Activated CD4-positive, CD25-positive, alpha-beta regulatory T cell treated with anti-CD3 and anti-CD28 coated beads, Interleukin-2, amount 50 U/mL, for 72 hours (primary cell): ENCODE results near the gene COL26A1.
"Not testable (repeated sequence)": the region's sequence is repeated elsewhere in the genome, so short reads cannot be mapped to it uniquely, and the experiment has no call there.

Experiments used
- DNase-seq: peaks from one replicate; pipeline ENCODE4 v3.0.0; 2021

COL26A1 gene

DNA sequence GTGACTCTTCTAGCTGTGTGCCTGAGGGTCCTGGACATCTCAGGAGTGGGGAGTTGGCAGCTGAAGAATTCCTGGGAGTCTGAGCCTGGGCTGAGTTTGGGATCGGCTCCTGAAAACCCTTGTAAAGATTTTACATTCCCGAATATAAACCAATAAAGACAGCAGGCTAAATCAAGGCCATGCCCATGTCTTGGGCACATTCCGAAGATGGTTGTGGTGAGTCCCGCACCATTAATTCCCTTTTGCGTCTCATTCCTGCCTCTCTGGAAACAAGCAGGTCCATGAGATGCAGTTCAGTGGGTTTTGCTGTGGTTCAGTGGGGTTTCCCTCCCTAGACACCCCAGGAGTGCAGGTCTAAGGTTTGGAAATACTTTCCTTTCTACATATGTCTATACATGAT, 90.9 kb downstream of the COL26A1 start:
- no peak for DNase-seq

DNA sequence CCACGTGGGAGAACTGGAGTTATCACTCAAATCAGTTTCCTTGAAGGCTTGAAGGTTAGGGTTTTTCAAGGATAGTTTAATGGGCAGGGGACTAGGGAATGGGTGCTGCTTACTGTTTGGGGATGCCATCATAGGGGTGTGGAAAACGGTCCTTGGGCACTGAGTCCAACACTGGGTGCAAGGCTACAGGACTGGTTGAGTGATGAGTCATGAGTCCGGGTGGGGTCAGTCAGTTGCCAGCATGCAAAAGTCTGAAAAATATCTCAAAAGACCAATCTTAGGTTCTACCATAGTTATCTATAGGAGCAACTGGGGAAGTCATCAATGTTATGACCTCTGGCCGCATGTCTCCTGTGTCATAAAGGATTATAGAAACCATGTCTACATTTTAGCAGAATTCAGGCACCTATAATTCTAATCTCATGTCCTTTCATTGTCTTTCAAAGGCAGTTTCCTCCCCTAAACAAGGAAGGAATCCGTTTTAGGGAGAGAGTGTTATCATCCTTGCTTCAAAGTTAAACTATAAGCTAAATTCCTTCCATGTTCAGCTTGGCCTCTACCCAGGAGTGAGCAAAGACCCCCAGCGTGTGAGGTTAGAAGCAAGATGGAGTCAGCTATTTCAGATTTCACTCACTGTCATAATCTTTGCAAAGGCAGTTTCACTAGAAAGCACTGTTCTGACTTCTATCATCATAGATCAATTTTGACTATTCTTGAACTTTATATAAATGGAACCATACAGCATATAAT, 94.5 kb downstream of the COL26A1 start:
- no peak for DNase-seq

DNA sequence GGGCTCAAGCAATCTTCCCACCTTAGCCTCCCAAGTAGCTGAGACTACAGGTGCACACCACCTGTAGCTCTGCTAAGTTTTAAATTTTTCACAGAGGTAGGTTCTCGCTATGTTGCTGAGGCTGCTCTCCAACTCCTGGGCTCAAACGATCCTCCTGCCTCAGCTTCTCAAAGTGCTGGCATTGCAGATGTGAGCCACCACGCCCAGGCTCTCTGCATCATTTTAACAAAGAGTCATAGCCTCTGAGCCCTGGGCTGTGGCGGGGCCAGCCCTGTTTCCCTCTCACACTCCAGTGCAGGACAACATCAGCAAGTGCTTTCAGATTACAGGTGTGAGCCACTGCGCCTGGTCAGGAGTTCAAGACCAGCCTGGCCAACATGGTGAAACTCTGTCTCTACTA, 102.5 kb downstream of the COL26A1 start:
- DNase-seq: no peak

DNA sequence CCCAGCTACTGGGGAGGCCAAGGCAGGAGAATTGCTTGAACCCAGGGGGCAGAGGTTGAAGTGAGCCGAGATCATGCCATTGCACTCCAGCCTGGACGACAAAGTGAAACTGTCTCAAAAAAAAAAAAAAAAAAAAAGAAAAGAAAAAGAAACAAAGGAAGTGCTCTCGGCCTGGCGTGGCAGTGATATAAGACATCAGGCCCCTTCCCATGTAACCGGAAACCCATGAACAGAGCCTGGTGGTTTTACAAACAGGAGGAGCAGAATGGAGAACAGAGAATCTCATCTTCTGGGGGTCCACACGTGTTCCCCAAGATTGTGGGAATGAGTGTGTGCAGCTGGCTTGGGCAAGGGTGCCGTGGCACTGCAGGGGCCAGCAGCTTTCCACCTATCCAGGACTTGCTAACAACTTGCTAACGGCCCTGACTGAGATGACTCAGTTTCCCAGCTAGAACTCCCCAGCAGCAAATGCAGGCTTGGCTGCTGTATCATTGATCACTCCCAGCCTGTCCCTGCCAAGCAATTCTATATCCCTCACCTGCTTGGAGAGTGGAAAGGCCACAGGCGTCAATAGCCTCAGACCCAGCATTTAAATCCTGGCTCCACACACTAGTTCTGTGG, 103.0 kb downstream of the COL26A1 start:
- DNase-seq: no peak

DNA sequence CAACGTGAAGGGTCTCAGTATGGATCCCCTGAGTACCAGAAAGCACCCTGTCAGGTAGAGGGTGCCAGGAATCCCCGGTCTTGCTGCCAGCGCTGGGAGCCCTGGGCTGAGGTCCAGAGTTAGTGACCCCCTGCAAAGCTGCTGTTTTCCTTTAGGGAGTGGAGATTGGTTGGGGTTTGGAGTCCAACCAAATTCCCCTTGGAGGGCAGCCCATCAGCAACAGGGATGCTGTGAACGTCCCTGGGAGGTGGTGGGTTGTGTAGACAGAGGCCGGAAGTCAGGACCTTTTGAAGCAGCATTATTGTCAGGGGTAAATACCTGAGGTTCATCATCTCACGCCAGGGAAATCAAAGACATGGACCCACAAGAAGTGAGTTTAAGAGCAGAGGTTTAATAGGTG, 104.2 kb downstream of the COL26A1 start:
- DNase-seq: no peak

DNA sequence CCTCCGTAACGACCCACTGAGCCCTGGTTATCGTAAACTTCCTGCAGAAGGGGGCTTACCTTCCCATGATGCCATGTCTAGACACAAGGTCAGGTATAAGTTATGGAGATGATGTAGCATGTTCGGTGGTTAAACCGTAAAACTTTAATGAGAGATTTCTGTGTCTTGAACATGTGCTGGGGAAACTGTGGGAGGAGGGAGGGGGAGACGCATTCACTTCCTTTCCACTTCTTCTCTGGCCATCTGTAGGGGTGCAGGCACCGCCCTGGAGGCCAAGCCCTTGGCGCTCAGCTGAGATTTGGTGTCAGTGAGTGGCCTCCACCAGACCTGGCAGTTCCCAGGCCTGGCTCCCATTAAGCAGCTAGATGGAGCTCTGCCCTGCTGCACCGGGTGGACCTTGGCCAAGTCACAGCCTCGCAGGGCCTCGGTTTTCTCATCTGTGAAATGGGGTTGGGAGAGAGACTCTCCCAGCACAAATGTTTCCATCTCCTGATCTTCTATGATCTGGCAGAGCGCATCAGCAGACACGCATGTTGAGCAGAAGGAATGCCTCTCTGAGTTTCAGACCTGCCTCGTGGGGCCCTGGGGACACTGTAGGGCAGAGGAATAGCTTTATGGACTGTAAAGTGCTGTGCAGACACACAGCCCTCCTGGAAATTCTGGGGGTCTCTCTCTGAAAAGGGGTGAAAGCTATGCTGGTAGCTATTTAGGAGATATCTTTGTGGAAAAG, 106.0 kb downstream of the COL26A1 start:
- DNase-seq: no peak

DNA sequence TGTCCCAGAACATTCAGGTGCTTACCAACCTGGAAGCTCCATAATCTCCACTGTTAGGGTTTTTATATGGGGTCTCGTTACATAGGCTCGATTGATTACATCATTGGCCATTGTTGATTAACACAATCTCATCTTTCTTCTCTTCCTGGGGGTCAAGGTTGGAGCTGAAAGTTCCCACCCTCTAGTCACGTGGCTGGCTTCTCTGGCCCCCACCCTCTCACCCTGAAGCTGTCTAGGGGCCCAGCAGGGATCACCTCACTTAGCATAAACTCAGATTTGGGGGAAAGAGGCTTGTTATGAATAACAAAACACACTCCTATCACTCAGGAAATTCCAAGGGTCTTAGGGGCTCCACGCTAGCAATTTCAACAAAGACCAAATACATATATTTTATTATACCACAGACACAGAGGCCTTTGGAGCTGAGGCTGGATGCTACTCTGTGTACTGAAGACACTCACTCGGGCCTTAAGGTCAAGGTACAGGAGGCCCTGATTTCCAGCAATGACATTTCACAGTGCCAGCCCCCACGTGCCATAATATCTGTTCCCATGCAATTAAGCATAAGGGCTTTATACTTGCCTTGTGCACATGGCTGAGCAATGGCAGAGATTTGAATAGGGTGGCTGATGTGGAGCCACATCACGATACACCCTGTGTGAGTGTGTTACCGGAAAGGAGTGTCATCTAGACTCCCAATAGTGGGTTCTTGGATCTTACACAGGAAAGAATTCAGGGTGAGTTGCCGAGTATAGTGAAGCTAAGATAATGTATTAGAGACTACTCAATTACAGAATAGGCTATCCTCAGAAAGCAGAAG, 108.2 kb downstream of the COL26A1 start:
- no peak for DNase-seq

DNA sequence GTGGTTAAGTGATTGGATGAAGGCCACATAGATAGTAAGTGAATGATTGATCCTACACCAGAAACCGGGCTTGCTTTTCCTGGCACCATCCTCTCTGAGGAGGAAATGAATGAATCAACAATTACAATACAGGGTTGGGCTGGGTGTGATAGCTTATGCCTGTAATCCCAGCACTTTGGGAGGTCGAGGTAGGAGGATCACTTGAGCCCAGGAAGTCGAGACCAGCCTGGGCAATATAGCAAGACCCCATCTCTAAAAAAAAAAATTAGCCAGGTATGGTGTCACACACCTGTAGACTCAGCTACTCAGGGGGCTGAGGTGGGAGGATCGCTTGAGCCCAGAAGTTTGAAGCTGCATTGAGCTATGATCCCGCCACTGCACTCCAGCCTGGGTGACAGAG, 111.5 kb downstream of the COL26A1 start:
- DNase-seq: no peak

DNA sequence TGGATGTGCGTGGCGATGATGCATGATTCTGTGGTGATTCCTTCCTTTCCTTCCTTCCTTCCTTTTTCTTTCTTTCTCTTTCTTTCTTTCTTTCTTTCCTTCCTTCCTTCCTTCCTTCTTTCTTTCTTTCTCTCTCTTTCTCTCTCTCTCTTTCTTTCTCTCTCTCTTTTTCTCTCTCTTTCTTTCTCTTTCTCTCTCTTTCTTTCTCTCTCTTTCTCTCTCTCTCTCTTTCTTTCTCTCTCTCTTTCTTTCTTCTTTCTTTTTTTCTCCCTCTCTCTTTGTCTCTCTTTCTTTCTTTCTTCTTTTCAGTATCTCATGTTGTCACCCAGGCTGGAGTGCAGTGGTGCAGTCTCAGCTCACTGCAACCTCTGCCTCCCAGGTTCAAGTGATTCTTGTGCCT, 113.0 kb downstream of the COL26A1 start:
- not testable (repeated sequence) for DNase-seq

DNA sequence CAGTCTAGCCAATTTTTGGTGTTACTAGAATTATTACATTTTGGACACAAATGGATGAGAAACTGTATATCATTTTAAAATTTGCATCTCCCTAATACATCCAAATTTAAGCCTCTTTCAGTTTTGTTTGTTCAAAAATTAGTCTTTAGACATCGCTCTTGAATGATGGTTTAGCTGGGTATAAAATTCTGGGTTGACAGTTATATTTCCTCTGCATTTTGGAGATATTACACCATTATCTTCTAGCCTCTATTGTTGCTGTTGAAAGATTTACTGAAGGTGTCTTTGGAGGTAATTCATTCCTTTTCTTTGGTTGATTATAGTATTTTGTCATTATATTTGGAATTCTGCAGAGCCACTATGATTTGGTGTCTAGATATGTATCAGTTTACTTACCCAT, 116.5 kb downstream of the COL26A1 start:
- DNase-seq: no peak

DNA sequence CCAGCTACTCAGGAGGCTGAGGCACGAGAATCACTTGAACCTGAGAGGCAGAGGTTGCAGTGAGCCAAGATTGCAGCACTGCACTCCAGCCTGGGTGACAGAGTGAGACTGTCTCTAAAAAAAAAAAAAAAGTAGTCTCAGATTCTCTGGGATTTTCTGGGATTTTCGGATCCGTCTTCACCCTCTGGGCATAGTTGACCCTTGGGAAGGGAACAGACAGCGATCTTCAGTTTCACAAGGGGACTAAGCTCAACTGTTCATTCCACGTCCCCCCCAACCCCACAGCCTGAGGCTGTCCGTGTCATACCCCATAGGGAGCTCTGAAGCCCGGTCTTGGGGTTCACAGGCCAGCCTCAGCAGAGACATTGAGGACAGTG, 123.4 kb downstream of the COL26A1 start:
- DNase-seq: not testable (repeated sequence)

DNA sequence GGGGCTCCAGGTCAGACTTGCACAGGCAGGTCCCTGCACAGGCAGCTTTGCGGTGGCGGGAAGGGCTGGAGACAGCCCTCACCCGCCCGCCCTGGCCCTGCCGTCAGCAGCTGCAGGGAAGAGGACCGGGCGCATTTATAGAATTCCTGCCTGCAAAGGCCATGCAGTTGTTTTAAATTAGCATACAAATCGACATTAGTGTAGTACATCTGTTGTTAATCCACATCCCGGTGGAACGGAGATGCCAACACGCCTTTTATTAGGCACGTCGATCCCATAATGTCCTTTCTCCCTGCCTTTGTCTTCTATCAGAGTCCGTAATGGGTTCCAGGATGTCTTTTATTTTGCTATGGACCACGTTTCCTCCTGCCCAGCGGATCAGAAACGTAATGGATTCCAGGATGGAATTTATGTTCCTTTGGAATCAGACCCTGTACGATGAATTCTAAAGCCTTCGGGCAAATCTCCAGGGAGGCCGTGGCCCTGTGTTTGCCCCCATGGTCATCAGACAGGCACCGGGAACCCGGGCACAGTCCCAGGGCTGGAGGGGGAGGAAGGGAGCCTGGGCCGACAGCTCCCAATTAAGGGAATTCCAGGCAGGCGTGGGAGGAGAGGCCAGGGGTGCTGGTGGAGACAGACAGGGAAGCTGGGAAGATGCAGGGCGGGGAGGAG, 123.9 kb downstream of the COL26A1 start:
- DNase-seq: no peak

DNA sequence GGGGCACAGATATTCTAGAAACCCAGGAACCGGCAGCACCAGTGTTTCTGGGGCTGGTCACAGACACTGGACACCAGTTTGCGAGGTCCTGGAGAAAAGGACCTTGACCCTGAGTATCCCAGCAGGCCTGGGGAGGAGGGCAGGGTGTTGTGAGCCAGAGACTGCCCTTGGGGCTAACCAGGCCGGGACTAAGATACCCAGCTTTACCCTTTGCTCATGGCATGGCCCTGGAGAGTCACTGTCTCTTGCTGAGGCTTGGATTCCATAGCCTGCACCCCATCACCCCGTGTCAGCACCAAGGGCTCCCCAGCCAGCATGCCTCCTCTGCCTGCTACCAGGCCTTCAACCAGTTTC, 124.4 kb downstream of the COL26A1 start:
- no peak for DNase-seq

DNA sequence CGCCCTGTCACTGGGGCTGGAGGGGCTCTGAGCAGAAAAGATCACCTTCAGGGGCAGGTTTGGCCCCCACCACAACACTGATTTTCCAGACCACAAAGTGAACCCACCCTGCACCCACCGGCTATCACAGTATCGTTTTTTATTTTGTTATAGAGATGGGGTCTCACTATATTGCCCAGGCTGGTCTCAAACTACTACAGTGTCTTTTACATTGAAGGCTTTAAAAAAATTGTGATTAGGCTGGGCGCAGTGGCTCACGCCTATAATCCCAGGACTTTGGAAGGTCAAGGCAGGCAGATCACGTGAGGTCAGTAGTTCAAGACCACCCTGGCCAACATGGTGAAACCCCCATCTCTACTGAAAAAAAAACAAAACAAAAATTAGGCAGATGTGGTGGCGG, 125.1 kb downstream of the COL26A1 start:
- DNase-seq: no peak

DNA sequence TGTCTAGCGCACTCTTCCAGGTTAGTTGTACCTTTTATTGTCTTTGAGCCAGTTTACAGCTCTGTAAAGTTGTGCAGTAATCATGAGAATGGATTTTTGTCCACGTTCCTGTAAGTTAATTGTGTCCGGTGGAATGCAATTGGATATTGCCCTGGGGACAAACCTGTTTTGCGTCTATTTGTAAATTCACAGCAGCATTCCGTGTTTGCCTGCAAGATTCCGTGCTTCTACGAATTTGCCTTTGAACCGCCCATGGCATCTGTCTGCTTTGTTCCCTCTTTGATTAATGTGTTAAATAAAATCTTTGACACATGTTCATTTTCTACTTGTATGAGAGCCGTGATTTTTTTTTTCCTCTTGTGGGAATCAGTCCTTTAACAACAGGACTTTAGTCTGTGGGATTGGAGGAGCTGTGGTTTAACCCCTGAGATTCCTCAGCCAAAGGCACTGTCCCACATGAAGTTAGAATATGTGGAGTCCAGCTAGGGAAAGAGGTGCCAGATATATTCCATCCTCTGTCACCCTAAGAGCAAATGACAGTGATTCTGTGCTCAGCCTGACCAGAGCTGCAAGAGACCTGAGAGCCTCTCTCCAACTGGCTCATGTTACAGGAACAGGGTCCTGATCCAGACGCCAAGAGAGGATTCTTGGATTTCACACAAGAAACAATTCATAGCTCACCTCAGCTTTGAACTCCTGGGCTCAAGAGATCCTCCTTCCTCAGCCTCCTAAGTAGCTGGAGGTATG, 126.3 kb downstream of the COL26A1 start:
- DNase-seq: no peak

DNA sequence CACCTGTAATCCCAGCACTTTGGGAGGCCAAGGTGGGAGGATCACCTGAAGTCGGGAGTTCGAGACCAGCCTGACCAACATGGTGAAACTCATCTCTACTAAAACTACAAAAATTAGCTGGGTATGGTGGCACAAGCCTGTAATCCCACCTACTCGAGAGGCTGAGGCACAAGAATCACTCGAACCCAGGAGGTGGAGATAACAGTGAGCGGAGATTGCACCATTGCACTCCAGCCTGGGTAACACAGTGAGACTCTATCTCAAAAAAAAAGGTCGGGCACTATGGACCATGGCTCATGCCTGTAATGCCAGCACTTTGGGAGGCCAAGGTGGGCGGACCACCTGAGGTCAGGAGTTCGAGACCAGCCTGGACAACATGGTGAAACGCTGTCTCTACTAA, 127.8 kb downstream of the COL26A1 start:
- not testable (repeated sequence) for DNase-seq

DNA sequence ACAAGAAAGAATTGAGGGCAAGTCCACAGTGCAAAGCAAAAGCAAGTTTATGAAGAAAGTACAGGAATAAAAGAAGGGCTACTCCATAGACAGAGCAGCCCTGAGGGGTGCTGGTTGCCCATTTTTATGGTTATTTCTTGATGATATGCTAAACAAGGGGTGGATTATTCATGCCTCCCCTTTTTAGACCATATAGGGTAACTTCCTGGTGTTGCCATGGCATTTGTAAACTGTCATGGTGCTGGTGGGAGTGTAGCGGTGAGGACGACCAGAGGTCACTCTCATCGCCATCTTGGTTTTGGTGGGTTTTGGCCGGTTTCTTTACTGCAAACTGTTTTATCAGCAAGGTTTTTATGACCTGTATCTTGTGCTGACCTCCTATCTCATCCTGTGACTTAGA, 128.8 kb downstream of the COL26A1 start:
- not testable (repeated sequence) for DNase-seq

DNA sequence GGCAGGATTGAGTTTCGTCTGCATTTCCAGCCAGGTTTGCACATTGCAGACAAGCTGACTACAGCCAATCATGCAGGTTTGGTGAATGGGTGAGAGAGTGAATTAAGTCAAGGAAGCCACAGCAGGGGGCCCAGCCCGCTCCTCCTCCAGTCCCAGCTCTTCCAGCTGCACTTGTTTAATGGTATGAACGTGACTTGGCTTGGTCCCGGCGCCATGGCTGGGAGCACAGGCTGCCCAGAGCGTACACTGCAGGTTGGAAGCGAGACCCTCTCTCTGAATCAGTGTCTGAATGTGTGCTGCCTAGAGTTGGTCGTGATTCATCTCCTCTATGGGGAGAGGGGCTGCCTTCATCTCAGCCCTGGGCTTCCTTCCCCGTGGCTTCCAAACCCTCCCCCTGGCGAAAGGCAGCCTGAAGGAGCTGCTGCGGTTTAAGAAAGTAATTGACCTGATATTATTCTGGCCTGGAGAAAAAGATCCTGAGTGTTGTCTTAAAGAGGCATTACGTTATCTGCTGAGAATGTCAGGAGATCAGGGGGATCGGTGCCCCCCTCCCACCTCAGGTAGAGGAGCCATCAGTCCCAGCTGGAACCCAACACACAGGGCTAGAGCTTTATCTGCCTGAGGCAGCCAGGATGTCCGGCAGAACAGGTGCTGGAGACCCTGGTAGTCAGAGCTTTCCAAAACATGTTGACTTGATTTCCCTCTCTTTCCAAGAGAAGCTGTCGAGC, 132.1 kb downstream of the COL26A1 start:
- DNase-seq: no peak

DNA sequence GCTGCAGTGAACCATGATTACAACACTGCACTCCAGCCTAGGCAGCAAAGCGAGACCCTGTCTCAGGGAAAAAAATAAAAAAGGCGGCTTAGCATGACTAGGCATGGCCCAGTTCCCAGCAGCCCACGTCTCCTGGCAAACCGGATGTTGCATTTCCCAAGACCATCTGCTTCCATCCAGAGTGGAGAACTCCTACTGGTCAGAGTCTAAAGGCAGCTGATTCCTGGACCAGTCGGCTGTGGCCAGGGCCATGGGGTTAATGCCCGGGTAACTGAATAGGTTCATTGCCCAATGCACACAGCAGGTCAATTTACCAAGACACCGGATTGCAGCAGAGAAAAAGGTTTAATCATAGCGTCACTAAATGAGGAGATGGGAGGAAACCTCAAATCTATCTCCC, 133.3 kb downstream of the COL26A1 start:
- DNase-seq: no peak

DNA sequence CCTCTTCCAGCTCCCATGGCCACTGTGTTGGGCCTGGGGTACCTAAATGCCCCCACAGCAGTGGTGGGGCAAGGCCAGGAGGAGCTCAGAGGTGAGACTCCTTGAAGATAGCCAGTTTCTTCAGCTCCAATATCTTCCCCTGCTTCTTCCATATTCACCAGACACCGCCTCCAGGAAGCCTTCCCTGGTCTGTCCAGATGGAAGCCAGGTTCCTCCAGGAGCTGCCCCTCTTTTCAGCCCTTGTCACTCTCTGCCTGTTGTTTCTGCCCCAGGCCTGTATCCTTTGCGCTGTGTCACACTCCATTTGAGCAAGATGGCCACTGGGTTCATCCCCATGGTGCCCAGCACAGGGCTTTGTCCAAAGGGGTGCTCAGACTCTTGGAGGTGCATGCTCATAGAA, 138.7 kb downstream of the COL26A1 start:
- DNase-seq: no peak

DNA sequence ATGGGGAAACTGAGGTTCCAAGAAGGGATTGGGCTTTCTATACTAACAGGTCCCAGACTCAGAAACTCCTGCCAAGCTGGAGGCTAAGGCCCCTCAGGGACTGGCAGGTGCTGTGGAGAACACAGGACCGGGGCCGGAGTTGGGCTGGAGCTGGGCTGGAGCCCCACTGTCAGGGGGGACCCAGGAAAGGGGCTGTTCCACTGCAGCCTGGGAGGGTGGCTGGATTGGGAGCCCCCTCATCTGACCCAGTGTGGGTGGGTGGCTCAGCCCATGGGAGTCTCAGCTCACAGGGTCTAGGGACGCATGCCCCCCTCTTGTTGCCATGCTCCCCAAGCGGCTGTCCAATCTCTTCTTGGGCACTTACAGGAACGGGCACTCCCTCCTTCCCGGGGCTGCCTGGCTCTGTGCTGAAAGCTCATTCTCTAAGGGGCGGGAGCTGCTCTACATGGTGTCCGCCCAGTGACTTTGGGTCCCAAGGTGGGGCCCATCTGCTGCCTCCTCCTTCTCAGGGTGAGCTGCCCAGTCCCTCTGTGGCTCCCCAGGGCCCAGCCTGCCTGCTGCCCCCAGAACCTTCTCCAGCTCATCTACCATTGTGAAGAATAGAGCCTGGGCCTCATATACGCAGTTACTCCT, 139.9 kb downstream of the COL26A1 start:
- DNase-seq: no peak
